Karpas-422 (cell line): ENCODE results near the gene SCARB1. TPM values are rescaled to one million over a fixed set of nuclear protein-coding genes. Genes with fewer than 3 reads are reported as not detected.

ENCODE experiments used
- DNase-seq: peaks from one replicate; pipeline ENCODE4 v3.0.0-alpha.2; 2015
- H2AFZ ChIP-seq: fragments of 200-600 bp; sonication (generic); 2 replicates; pipeline ENCODE4 v1.6.1; 2014; ENCODE audit warnings: antibody characterized with exemption, low read length, mixed read lengths
- H3K27ac ChIP-seq: fragments of 200-600 bp; sonication (generic); 2 replicates; pipeline ENCODE4 v1.5.1; 2014; ENCODE audit warnings: mild to moderate bottlenecking, low read length, moderate library complexity
- H3K27me3 ChIP-seq: fragments of 200-600 bp; sonication (generic); 2 replicates; pipeline ENCODE4 v1.6.1; 2014; ENCODE audit warnings: low read length, mixed read lengths
- H3K36me3 ChIP-seq: fragments of 200-600 bp; sonication (generic); 2 replicates; pipeline ENCODE4 v1.6.1; 2014; ENCODE audit warnings: low read length, mixed read lengths; ENCODE audit not compliant: insufficient read depth
- H3K4me1 ChIP-seq: fragments of 200-600 bp; sonication (generic); 2 replicates; pipeline ENCODE4 v1.6.1; 2014; ENCODE audit warnings: mild to moderate bottlenecking, low read length, mixed read lengths
- H3K4me2 ChIP-seq: fragments of 200-600 bp; sonication (generic); 2 replicates; pipeline ENCODE4 v1.6.1; 2014; ENCODE audit warnings: low read length, low read depth, mild to moderate bottlenecking; ENCODE audit not compliant: poor library complexity, severe bottlenecking
- H3K4me3 ChIP-seq: fragments of 200-600 bp; sonication (generic); 2 replicates; pipeline ENCODE4 v1.5.1; 2014; ENCODE audit warnings: mild to moderate bottlenecking, antibody characterized with exemption, low read length, mixed read lengths
- H3K79me2 ChIP-seq: fragments of 200-600 bp; sonication (generic); 2 replicates; pipeline ENCODE4 v1.6.1; 2014; ENCODE audit warnings: mild to moderate bottlenecking, low read length, mixed read lengths
- H3K9ac ChIP-seq: fragments of 200-600 bp; sonication (generic); 2 replicates; pipeline ENCODE4 v1.6.0; 2014; ENCODE audit warnings: low read length
- H3K9me2 ChIP-seq: fragments of 200-600 bp; sonication (generic), shearing (Covaris generic); replicated peaks from 2 replicates; pipeline ENCODE4 v1.6.0; 2014; ENCODE audit warnings: mild to moderate bottlenecking, low read length, moderate library complexity; ENCODE audit not compliant: insufficient read depth
- H3K9me3 ChIP-seq: fragments of 300-700, 200-600 bp; sonication (generic); 2 replicates; pipeline ENCODE4 v1.6.1; 2014; ENCODE audit warnings: low read length, mixed read lengths
- H4K20me1 ChIP-seq: fragments of 200-600 bp; sonication (generic); 2 replicates; pipeline ENCODE4 v1.6.1; 2014; ENCODE audit warnings: mild to moderate bottlenecking, antibody characterized with exemption, low read length, low read depth; ENCODE audit not compliant: insufficient read depth
- total RNA-seq: library from RNA; depleted of rRNA; stranded (reverse); fragments of >200 nt; shearing (Covaris generic); gene quantifications from 2 replicates; pipeline ENCODE4 v1.2.3, GENCODE V29; 2014; ENCODE audit warnings: low replicate concordance

The SCARB1 gene
- total RNA-seq, 1 experiment from 2014 or later = 91.7 TPM

GRCh38 chr12:124802361-124802760, 61.3 kb downstream of the SCARB1 start:
- no peak for DNase-seq
- Histone ChIP-seq H2AFZ (no peak overlapping the region), H4K20me1 (no peaks in the 10 kb centered on the region), H3K9me2 (no peaks in the 10 kb centered on the region), H3K27ac (no peak overlapping the region), H3K4me2 (no peak overlapping the region), H3K9ac (no peak overlapping the region), H3K27me3 (no peaks in the 10 kb centered on the region), H3K9me3 (no peaks in the 10 kb centered on the region), H3K79me2 (no peaks in the 10 kb centered on the region), H3K36me3 (peaks cover 29% of the 10 kb centered on the region), H3K4me1 (no peaks in the 10 kb centered on the region), H3K4me3 (no peak overlapping the region)

DNA sequence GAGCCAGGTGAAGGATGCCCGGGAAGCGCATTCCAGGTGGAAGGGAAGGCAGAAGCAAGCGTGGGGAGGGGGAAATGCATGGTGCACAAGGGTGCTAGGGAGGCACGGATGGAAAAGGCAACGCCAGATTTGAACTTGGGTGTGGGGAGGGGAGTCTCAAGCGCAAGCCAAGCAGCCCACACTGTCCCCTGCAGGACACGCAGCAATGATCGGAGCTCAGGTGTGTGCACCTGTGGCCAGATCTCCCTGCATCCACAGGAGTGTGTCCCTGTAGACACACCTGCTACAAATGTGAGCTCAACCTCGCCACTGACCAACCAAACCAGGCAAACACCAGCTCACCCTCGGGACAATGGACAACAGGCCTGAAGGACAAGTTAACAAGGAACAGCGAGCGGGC, 63.2 kb downstream of the SCARB1 start:
- DNase-seq = no peak
- Histone ChIP-seq H3K4me2 (no peak overlapping the region), H3K36me3 (peaks cover 29% of the 10 kb centered on the region), H3K27ac (no peak overlapping the region), H3K9me2 (no peaks in the 10 kb centered on the region), H2AFZ (no peak overlapping the region), H3K4me1 (no peaks in the 10 kb centered on the region), H3K9ac (no peak overlapping the region), H4K20me1 (no peaks in the 10 kb centered on the region), H3K79me2 (no peaks in the 10 kb centered on the region), H3K9me3 (no peaks in the 10 kb centered on the region), H3K4me3 (no peak overlapping the region), H3K27me3 (no peaks in the 10 kb centered on the region)

DNA sequence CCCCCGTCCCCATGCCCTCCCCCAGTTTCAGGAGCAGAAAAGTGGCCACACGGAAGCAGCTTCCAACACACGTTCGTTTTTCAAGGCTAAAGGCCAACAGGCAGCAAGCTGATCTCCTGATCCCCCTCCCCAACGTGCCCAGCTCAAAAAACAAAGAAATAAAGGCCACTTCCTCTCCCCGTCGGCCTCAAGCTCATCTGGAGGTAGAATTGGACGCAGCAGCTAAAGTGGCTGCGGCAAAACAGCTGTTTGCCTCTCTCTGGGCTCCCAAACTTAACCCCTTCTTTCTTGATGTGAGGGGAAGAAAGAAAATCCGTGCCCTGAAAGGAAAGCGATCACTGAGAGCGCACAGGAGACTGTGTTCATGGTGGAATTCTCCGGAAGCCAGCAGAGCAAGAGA, 66.3 kb downstream of the SCARB1 start:
- Histone ChIP-seq H3K36me3 (peaks cover 23% of the 10 kb centered on the region), H3K27me3 (no peaks in the 10 kb centered on the region), H3K27ac (no peak overlapping the region), H3K9ac (no peak overlapping the region), H3K4me2 (no peak overlapping the region), H2AFZ (no peak overlapping the region), H3K79me2 (no peaks in the 10 kb centered on the region), H3K9me3 (no peaks in the 10 kb centered on the region), H4K20me1 (no peaks in the 10 kb centered on the region), H3K4me1 (peaks cover 7% of the 10 kb centered on the region), H3K9me2 (no peaks in the 10 kb centered on the region), H3K4me3 (no peak overlapping the region)
- DNase-seq = no peak

DNA sequence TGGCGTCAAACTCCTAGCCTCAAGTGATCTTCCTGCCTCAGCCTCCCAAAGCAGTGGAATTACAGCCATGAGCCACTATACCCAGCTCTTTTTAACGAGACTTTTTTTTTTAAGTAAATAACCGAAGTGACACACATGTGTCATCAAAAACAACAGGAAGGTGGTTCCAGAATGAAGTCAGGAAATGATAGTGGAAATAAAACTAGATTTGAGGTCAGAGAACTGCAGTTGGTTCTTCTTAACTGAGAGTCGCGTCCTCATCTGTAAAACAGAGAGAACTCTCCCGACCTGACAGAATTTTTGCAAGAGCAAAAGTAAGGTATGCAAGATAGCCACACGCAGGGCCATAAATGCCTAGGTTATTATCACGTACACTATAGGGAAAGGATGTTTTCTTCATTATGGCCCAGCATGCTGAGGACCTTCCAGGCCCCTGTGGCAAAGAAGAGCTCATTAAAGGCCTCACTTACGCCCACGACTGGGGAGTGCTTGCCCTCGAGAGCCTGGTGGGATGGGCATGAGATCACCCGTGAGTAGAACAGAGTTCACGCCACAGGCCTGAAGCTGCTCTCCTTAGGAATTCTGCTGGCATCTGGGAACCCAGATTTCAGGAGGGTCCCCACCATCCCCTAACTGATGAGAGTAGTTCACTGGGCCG, 67.2 kb downstream of the SCARB1 start:
- Histone ChIP-seq H3K9me2 (no peaks in the 10 kb centered on the region), H3K27me3 (no peaks in the 10 kb centered on the region), H2AFZ (no peak overlapping the region), H3K27ac (no peak overlapping the region), H3K9me3 (no peaks in the 10 kb centered on the region), H4K20me1 (no peaks in the 10 kb centered on the region), H3K36me3 (peaks cover 26% of the 10 kb centered on the region), H3K4me2 (no peak overlapping the region), H3K9ac (no peak overlapping the region), H3K79me2 (no peaks in the 10 kb centered on the region), H3K4me1 (peaks cover 7% of the 10 kb centered on the region), H3K4me3 (no peak overlapping the region)
- DNase-seq = no peak

- no peaks in the 10 kb centered on the region for H3K9me2 ChIP-seq
- H3K27me3 ChIP-seq = no peaks in the 10 kb centered on the region
- H3K4me2 ChIP-seq = no peak overlapping the region
- no peak overlapping the region for H3K9ac ChIP-seq
- peaks cover 33% of the 10 kb centered on the region for H3K36me3 ChIP-seq
- peaks cover 7% of the 10 kb centered on the region for H3K4me1 ChIP-seq
- no peaks in the 10 kb centered on the region for H3K9me3 ChIP-seq
- no peaks in the 10 kb centered on the region for H4K20me1 ChIP-seq
- H2AFZ ChIP-seq = no peak overlapping the region
- no peak for DNase-seq
- H3K27ac ChIP-seq = no peak overlapping the region
- no peaks in the 10 kb centered on the region for H3K79me2 ChIP-seq
- no peak overlapping the region for H3K4me3 ChIP-seq
Observed at GRCh38 chr12:124795081-124795948, 68.3 kb downstream of the SCARB1 start.

DNA sequence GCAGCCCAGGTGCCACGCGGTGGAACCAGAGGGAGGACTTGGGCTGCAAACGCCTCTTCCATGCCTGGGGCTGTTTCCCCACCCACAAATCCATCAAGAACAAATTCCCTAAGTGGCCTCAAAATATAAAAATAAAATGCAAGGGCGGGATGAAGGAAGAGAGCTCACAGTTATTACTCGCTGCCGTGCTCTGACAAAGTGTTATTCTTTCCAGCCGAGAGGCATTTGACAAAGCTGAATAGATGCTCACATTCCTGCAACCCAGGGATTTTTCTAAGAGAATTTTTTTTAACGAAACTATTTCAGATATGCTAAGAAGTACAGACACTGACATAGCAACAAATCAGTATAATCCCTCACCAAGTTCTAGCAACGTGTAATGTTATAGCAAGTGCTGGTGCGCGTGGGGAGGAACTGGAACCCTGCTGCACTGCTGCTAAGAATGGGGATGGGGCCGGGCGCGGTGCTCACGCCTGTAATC, 70.7 kb downstream of the SCARB1 start:
- Histone ChIP-seq H3K9ac (no peak overlapping the region), H3K4me3 (no peak overlapping the region), H3K9me3 (no peaks in the 10 kb centered on the region)

DNA sequence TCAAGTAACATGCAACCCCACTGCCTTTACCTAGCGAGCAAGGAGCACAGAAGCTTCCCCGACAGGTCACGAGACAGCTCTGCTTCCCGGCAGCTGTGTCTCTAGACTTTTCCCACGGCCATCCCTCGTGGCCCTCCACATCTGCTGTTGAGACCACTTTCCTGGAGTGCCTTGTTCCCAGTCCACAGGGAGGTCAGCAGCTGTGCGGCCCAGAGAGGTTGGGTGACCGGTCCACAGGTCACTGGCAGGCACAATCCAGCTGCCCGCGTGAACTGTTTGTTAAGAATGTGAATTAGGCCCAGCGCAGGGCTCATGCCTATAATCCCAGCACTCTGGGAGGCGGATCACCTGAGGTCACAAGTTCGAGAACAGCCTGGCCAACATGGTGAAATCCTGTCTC, 71.5 kb downstream of the SCARB1 start:
- Histone ChIP-seq H3K4me3 (no peak overlapping the region), H3K4me2 (no peak overlapping the region), H3K4me1 (peaks cover 7% of the 10 kb centered on the region), H3K27me3 (no peaks in the 10 kb centered on the region), H3K79me2 (no peaks in the 10 kb centered on the region), H4K20me1 (no peaks in the 10 kb centered on the region), H3K27ac (no peak overlapping the region), H3K36me3 (peaks cover 35% of the 10 kb centered on the region), H3K9me2 (no peaks in the 10 kb centered on the region), H3K9me3 (no peaks in the 10 kb centered on the region), H2AFZ (no peak overlapping the region), H3K9ac (no peak overlapping the region)
- DNase-seq = no peak

More for the DNA sequence above, 70.7 kb downstream of the SCARB1 start:
- H3K36me3 ChIP-seq = peaks cover 26% of the 10 kb centered on the region
- H4K20me1 ChIP-seq = no peaks in the 10 kb centered on the region
- H3K4me2 ChIP-seq = no peak overlapping the region
- H3K79me2 ChIP-seq = no peaks in the 10 kb centered on the region
- H3K4me1 ChIP-seq = peaks cover 7% of the 10 kb centered on the region
- H3K27me3 ChIP-seq = no peaks in the 10 kb centered on the region
- no peak overlapping the region for H2AFZ ChIP-seq
- H3K27ac ChIP-seq = no peak overlapping the region
- H3K9me2 ChIP-seq = no peaks in the 10 kb centered on the region
- DNase-seq = no peak

DNA sequence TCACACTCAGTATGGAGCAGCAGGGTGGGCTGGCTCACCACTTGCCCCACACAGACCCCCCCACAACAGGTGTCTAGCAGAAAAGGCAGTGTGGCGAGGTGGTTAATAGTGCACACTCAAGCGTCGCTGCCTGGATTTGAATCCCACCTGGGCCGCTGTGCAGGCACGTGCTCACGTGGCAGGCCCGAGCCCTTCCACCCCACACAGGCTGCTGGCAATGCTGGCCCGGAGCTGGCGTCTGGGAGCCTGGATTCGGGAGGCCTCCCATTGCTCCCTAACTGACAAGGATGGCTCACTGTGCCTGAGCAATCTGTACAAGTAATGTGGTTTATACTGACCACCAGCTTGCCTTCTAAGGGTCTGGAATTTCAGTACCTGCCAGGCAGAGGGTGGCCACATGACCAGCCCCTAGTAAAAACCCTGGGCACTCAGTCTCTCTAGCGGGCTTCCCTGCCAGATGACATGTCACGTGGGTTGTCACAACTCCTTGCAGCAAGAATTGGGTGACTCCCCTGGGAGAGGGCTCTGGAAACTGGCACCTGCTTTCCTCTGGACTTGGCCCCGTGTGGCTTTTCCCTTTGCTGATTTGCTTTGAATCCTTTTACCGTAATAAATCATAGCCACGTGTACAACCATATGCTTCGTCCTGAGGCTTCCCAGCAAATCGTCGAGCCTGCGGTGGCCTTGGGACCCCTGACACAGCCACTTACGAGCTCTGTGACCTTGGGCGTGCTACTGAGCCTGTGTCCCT, 72.8 kb downstream of the SCARB1 start:
- H3K4me3 ChIP-seq = no peak overlapping the region
- DNase-seq = no peak

More for the DNA sequence above, 72.8 kb downstream of the SCARB1 start:
- no peak overlapping the region for H3K9ac ChIP-seq
- no peak overlapping the region for H3K27ac ChIP-seq
- no peaks in the 10 kb centered on the region for H4K20me1 ChIP-seq
- H3K36me3 ChIP-seq = peaks cover 41% of the 10 kb centered on the region
- no peaks in the 10 kb centered on the region for H3K9me2 ChIP-seq
- H2AFZ ChIP-seq = no peak overlapping the region
- peaks cover 7% of the 10 kb centered on the region for H3K4me1 ChIP-seq
- H3K4me2 ChIP-seq = no peak overlapping the region
- no peaks in the 10 kb centered on the region for H3K79me2 ChIP-seq
- H3K27me3 ChIP-seq = no peaks in the 10 kb centered on the region
- H3K9me3 ChIP-seq = no peaks in the 10 kb centered on the region
